H9 (cell line): ENCODE measurements around the gene HHAT. TPM values are rescaled to one million over a fixed set of nuclear protein-coding genes. Genes with fewer than 3 reads are reported as not detected.
A peak's percentile ranks its signal among the peaks of the same experiment; 100 is the strongest.

ENCODE experiments used
- DNase-seq: peaks from one replicate; pipeline ENCODE4 v3.0.0-alpha.2; 2017
- H2AFZ ChIP-seq: one replicate; pipeline ENCODE4 v1.6.1; 2013; ENCODE audit warnings: mild to moderate bottlenecking, low read length, control low read depth, moderate library complexity
- H2AK5ac ChIP-seq: 2 replicates; pipeline ENCODE4 v1.6.1; 2013; ENCODE audit warnings: low read length, control low read depth, mixed read lengths; ENCODE audit not compliant: insufficient read length
- H2BK120ac ChIP-seq: one replicate; pipeline ENCODE4 v1.6.1; 2013; ENCODE audit warnings: low read depth, mild to moderate bottlenecking, low read length, control low read depth, inconsistent platforms; ENCODE audit not compliant: poor library complexity, severe bottlenecking
- H2BK12ac ChIP-seq: 2 replicates; pipeline ENCODE4 v1.6.1; 2013; ENCODE audit warnings: low read length, control low read depth, mixed read lengths, low read depth; ENCODE audit not compliant: insufficient read length
- H2BK15ac ChIP-seq: 2 replicates; pipeline ENCODE4 v1.6.1; 2013; ENCODE audit warnings: low read depth, low read length, control low read depth
- H2BK20ac ChIP-seq: one replicate; pipeline ENCODE4 v1.6.1; 2013; ENCODE audit warnings: low read depth, mild to moderate bottlenecking, low read length, control low read depth, inconsistent platforms; ENCODE audit not compliant: poor library complexity, severe bottlenecking
- H2BK5ac ChIP-seq: 2 replicates; pipeline ENCODE4 v1.6.1; 2013; ENCODE audit warnings: low read length, control low read depth, mixed read lengths; ENCODE audit not compliant: insufficient read length
- H3K14ac ChIP-seq: 2 replicates; pipeline ENCODE4 v1.6.1; 2013; ENCODE audit warnings: low read length, control low read depth; ENCODE audit not compliant: insufficient read depth
- H3K18ac ChIP-seq: 2 replicates; pipeline ENCODE4 v1.6.1; 2013; ENCODE audit warnings: low read depth, mild to moderate bottlenecking, mixed read lengths, low read length, control low read depth; ENCODE audit not compliant: insufficient read length
- H3K23ac ChIP-seq: 2 replicates; pipeline ENCODE4 v1.6.1; 2013; ENCODE audit warnings: low read length, control low read depth, mixed read lengths, low read depth; ENCODE audit not compliant: insufficient read length
- H3K23me2 ChIP-seq: 2 replicates; pipeline ENCODE4 v1.6.1; 2013; ENCODE audit warnings: low read depth, mild to moderate bottlenecking, mixed read lengths, low read length, control low read depth; ENCODE audit not compliant: insufficient read length, poor library complexity, severe bottlenecking
- H3K27ac ChIP-seq: 2 replicates; pipeline ENCODE4 v1.5.1; 2013; ENCODE audit warnings: low read length, control low read depth, mixed read lengths, low read depth; ENCODE audit not compliant: insufficient read length
- H3K27me3 ChIP-seq: 2 replicates; pipeline ENCODE4 v1.6.1; 2013; ENCODE audit warnings: low read length, control low read depth, inconsistent platforms; ENCODE audit not compliant: insufficient read depth
- H3K4ac ChIP-seq: 2 replicates; pipeline ENCODE4 v1.6.1; 2013; ENCODE audit warnings: low read depth, mild to moderate bottlenecking, control low read depth, inconsistent platforms, low read length, moderate library complexity
- H3K4me1 ChIP-seq: 2 replicates; pipeline ENCODE4 v1.6.1; 2013; ENCODE audit warnings: low read length, control low read depth, inconsistent platforms; ENCODE audit not compliant: insufficient read depth
- H3K4me2 ChIP-seq: 2 replicates; pipeline ENCODE4 v1.6.1; 2013; ENCODE audit warnings: low read length, control low read depth, mixed read lengths; ENCODE audit not compliant: insufficient read length, insufficient read depth
- H3K56ac ChIP-seq: 2 replicates; pipeline ENCODE4 v1.6.1; 2013; ENCODE audit warnings: low read depth, mild to moderate bottlenecking, mixed read lengths, low read length, control low read depth; ENCODE audit not compliant: insufficient read length
- H3K79me1 ChIP-seq: 2 replicates; pipeline ENCODE4 v1.6.1; 2013; ENCODE audit warnings: low read depth, mild to moderate bottlenecking, moderate library complexity, low read length, control low read depth, inconsistent platforms; ENCODE audit not compliant: insufficient read depth, poor library complexity, severe bottlenecking
- H3K79me2 ChIP-seq: 2 replicates; pipeline ENCODE4 v1.6.1; 2013; ENCODE audit warnings: low read length, control low read depth, inconsistent platforms; ENCODE audit not compliant: insufficient read depth
- H3K9ac ChIP-seq: 2 replicates; pipeline ENCODE4 v1.6.1; 2013; ENCODE audit warnings: low read length, control low read depth, mixed read lengths; ENCODE audit not compliant: insufficient read length; ENCODE audit errors: extremely low read depth
- H3K9me3 ChIP-seq: one replicate; pipeline ENCODE4 v1.6.1; 2013; ENCODE audit warnings: low read depth, low read length, inconsistent platforms; ENCODE audit not compliant: control insufficient read depth
- H3T11ph ChIP-seq: one replicate; pipeline ENCODE4 v1.6.1; 2013; ENCODE audit warnings: mild to moderate bottlenecking, low read length, control low read depth, inconsistent platforms
- H4K20me1 ChIP-seq: one replicate; pipeline ENCODE4 v1.6.1; 2013; ENCODE audit not compliant: control insufficient read depth, insufficient read length, insufficient read depth
- H4K5ac ChIP-seq: 2 replicates; pipeline ENCODE4 v1.6.1; 2013; ENCODE audit warnings: low read depth, mild to moderate bottlenecking, mixed read lengths, low read length, control low read depth; ENCODE audit not compliant: insufficient read length
- H4K8ac ChIP-seq: replicated peaks from 2 replicates; pipeline ENCODE4 v1.6.1; 2013; ENCODE audit warnings: low read length, control low read depth, mixed read lengths, low read depth; ENCODE audit not compliant: insufficient read length
- H4K91ac ChIP-seq: 2 replicates; pipeline ENCODE4 v1.6.1; 2013; ENCODE audit warnings: low read depth, mild to moderate bottlenecking, moderate library complexity, mixed read lengths, low read length, control low read depth; ENCODE audit not compliant: insufficient read length
- H3K27ac Mint-ChIP-seq, 3 experiments: 2 replicates in 2 of 3; 3 replicates in 1 of 3; pipeline ENCODE4 v1.8.0; 2020 to 2021; ENCODE audit warnings: mixed read lengths in 3 of 3, mild to moderate bottlenecking in 1 of 3, moderate library complexity in 1 of 3
- H3K27me3 Mint-ChIP-seq: 2 replicates; pipeline ENCODE4 v1.8.0; 2021; ENCODE audit warnings: low read depth, mild to moderate bottlenecking, moderate library complexity, mixed read lengths
- H3K36me3 Mint-ChIP-seq, 3 experiments: 2 replicates in 2 of 3; 3 replicates in 1 of 3; pipeline ENCODE4 v1.8.0; 2020 to 2021; ENCODE audit warnings: low read depth in 3 of 3, mixed read lengths in 3 of 3; ENCODE audit not compliant: insufficient read depth in 1 of 3
- H3K4me1 Mint-ChIP-seq, 2 experiments: 2 replicates each; pipeline ENCODE4 v1.8.0; 2020; ENCODE audit warnings: mixed read lengths in 2 of 2
- H3K4me3 Mint-ChIP-seq, 2 experiments: 2 replicates in 1 of 2; 3 replicates in 1 of 2; pipeline ENCODE4 v1.8.0; 2020 to 2021; ENCODE audit warnings: mild to moderate bottlenecking in 2 of 2, mixed read lengths in 2 of 2, moderate library complexity in 1 of 2
- H3K9me3 Mint-ChIP-seq, 2 experiments: 2 replicates in 1 of 2; 3 replicates in 1 of 2; pipeline ENCODE4 v1.8.0; 2020; ENCODE audit warnings: mild to moderate bottlenecking in 2 of 2, mixed read lengths in 2 of 2, moderate library complexity in 1 of 2
- WGBS: extraction: QIAGEN DNeasy Blood & Tissue Kit; methylation state at CpG from one replicate; pipeline ENCODE4 v1.1.7; 2013; ENCODE audit warnings: missing lambda C conversion rate, low lambda C conversion rate, mixed read lengths; ENCODE audit not compliant: insufficient read length; ENCODE audit errors: extremely low coverage; 5-methylcytosine and 5-hydroxymethylcytosine counted together
- total RNA-seq: library from RNA; stranded (reverse); gene quantifications from 2 replicates; pipeline ENCODE4 v1.2.1, GENCODE V29; 2021
- TF ChIP-seq, protein P1 (sequence below): fragments of 200-600 bp; sonication (generic); conservative IDR thresholded peaks from 3 replicates; pipeline ENCODE4 v1.8.0; 2021; ENCODE audit warnings: antibody characterized with exemption, mild to moderate bottlenecking

Gene HHAT
- total RNA-seq, 1 experiment from 2014 or later = 0.48 TPM

DNA sequence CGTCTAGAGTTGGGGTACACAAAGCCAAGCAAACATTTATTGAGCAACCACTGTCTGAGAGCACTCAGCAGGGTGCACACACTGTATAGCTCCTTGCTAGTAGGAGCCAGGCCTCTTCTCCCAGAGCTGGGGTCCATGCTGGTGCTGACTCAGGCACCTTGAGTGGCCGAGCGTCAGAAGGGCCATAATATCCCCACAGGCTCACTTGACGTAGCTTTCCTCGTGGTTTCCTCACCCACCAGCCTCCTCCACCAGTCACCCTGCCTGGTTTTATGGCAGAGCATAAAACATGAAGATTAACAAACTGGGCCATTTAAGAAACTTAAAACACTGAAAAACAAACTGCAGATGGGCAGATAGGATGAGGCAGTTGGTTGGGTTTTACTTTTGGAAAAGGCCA, 361.5 kb downstream of the HHAT start:
- Mint-ChIP-seq H3K9me3 (no peaks in the 10 kb centered on the region), H3K4me1 (no peaks in the 10 kb centered on the region), H3K27ac (peak overlapping the region in 1 of 3 experiments; percentile 79; a peak in 1 of 7 replicates), H3K27me3 (no peaks in the 10 kb centered on the region), H3K4me3 (no peak overlapping the region), H3K36me3 (no peaks in the 10 kb centered on the region)
- TF ChIP-seq, protein P1, sequence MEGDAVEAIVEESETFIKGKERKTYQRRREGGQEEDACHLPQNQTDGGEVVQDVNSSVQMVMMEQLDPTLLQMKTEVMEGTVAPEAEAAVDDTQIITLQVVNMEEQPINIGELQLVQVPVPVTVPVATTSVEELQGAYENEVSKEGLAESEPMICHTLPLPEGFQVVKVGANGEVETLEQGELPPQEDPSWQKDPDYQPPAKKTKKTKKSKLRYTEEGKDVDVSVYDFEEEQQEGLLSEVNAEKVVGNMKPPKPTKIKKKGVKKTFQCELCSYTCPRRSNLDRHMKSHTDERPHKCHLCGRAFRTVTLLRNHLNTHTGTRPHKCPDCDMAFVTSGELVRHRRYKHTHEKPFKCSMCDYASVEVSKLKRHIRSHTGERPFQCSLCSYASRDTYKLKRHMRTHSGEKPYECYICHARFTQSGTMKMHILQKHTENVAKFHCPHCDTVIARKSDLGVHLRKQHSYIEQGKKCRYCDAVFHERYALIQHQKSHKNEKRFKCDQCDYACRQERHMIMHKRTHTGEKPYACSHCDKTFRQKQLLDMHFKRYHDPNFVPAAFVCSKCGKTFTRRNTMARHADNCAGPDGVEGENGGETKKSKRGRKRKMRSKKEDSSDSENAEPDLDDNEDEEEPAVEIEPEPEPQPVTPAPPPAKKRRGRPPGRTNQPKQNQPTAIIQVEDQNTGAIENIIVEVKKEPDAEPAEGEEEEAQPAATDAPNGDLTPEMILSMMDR = no peak
- Histone ChIP-seq H3K79me1 (no peaks in the 10 kb centered on the region), H4K5ac (no peak overlapping the region), H2AFZ (no peak overlapping the region), H3K23ac (no peak overlapping the region), H3K4ac (no peak overlapping the region), H3T11ph (no peak overlapping the region), H2BK15ac (no peak overlapping the region), H3K9me3 (no peaks in the 10 kb centered on the region), H4K8ac (no peak overlapping the region), H3K23me2 (no peaks in the 10 kb centered on the region), H3K14ac (no peak overlapping the region; the same call in 1 of the 2 replicates), H3K4me1 (no peaks in the 10 kb centered on the region), H4K91ac (no peak overlapping the region), H2BK5ac (no peak overlapping the region), H2AK5ac (no peak overlapping the region), H3K27ac (no peak overlapping the region), H3K56ac (no peak overlapping the region), H3K4me2 (no peak overlapping the region), H3K27me3 (no peaks in the 10 kb centered on the region), H2BK12ac (no peak overlapping the region), H4K20me1 (no peaks in the 10 kb centered on the region), H3K79me2 (no peaks in the 10 kb centered on the region), H3K9ac (no peak overlapping the region), H2BK120ac (no peak overlapping the region), H3K18ac (no peak overlapping the region), H2BK20ac (no peak overlapping the region)
- WGBS = no CpG with 5 or more reads among the region's 5 CpGs
- DNase-seq = no peak
